Large intestine (tissue), 3 donors: ENCODE measurements around the gene HCFC1R1. TPM values are rescaled to one million over a fixed set of nuclear protein-coding genes. Genes with fewer than 3 reads are reported as not detected.

Experiments
- DNase-seq, 2 donors: peaks; one replicate each; pipeline versions ENCODE4 v3.0.0 to v3.0.0-alpha.2; 2013
- H3K27ac ChIP-seq: one replicate; pipeline ENCODE4 v1.5.1; 2013; ENCODE audit warnings: low read length
- H3K27me3 ChIP-seq: 2 replicates; pipeline ENCODE4 v1.6.1; 2013; ENCODE audit warnings: low read length; ENCODE audit not compliant: control insufficient read depth, insufficient read depth
- H3K36me3 ChIP-seq: 2 replicates; pipeline ENCODE4 v1.6.1; 2013; ENCODE audit warnings: low read length; ENCODE audit not compliant: control insufficient read depth, insufficient read depth
- H3K4me1 ChIP-seq: one replicate; pipeline ENCODE4 v1.6.1; 2013; ENCODE audit warnings: low read length; ENCODE audit not compliant: control insufficient read depth, insufficient read depth
- H3K4me3 ChIP-seq: one replicate; pipeline ENCODE4 v1.5.1; 2013; ENCODE audit warnings: low read length
- H3K9me3 ChIP-seq: one replicate; pipeline ENCODE4 v1.6.1; 2013; ENCODE audit warnings: mild to moderate bottlenecking, low read depth, low read length, moderate library complexity; ENCODE audit not compliant: control insufficient read depth
- WGBS: methylation state at CpG from one replicate; pipeline ENCODE4 v1.1.5; 2013; ENCODE audit warnings: low lambda C conversion rate; ENCODE audit not compliant: insufficient coverage; 5-methylcytosine and 5-hydroxymethylcytosine counted together
- polyA plus RNA-seq: library from polyadenylated mRNA; unstranded; fragments of 120-200 nt; gene quantifications from one replicate; pipeline ENCODE4 v1.2.1, GENCODE V29; 2013

The HCFC1R1 gene
- polyA plus RNA-seq, 1 donor, result 57.8 TPM

DNA sequence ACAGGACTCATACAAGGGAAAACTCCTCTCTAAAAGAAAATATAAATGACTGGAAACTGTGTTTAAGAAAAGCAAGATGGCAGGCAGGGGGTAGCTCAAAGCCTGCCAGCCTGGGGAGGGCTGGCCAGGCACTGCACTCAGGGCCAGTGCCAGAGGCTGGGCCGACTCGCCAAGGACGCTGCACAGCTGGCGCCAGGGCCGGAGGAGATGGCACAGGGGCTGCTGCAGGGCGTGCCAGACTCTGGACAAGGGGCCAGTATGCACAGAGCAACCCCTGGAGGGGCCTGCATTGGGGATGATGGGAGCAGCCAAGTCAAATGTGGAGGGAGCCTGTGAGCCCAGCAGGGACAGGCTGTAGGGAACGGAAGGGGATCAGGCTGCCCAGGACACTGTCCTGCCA, 47.5 kb downstream of the HCFC1R1 start:
- DNase-seq, result no peak
- peaks cover 3% of the 10 kb centered on the region for H3K9me3 ChIP-seq
- peaks cover 5% of the 10 kb centered on the region for H3K4me1 ChIP-seq
- H3K4me3 ChIP-seq, result no peak overlapping the region
- no peak overlapping the region for H3K27ac ChIP-seq
- no CpG with 5 or more reads among the region's 7 CpGs for WGBS
- H3K27me3 ChIP-seq, result no peaks in the 10 kb centered on the region
- H3K36me3 ChIP-seq, result peaks cover 11% of the 10 kb centered on the region

DNA sequence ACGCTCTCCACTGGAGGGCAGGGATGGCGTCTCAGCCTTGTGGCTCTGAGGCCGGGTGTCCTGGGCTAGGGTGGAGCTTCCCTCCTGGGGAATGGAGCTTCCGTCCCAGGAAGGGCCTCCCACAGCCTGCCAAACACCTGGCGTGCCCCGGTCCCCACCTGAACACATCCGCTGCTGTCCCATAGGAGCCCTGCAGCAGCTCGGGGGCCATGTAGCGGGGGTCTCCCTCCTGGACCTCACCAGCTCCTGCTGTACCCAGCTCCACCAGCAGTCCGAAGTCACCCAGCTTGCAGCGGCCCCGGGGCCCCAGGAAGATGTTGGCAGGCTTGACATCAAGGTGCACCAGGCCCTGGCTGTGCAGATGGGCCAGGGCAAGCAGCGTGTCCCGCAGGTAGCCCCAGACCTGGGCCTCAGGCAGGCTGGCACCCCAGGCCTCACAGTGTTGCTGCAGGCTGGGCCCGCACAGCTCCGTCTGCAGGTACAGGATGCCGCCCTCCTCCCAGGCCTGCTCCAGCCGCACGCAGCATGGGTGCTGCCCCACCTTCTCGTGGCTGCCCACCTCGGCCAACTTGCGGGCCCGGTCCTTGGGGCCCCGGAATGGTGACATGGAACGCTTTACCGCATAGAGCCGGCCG, 48.5 kb downstream of the HCFC1R1 start:
- Histone ChIP-seq H3K36me3 (peaks cover 11% of the 10 kb centered on the region), H3K9me3 (peaks cover 3% of the 10 kb centered on the region), H3K27me3 (no peaks in the 10 kb centered on the region), H3K4me1 (peaks cover 6% of the 10 kb centered on the region), H3K27ac (no peak overlapping the region), H3K4me3 (no peak overlapping the region)
- no CpG with 5 or more reads among the region's 28 CpGs for WGBS
- DNase-seq, result no peak

DNA sequence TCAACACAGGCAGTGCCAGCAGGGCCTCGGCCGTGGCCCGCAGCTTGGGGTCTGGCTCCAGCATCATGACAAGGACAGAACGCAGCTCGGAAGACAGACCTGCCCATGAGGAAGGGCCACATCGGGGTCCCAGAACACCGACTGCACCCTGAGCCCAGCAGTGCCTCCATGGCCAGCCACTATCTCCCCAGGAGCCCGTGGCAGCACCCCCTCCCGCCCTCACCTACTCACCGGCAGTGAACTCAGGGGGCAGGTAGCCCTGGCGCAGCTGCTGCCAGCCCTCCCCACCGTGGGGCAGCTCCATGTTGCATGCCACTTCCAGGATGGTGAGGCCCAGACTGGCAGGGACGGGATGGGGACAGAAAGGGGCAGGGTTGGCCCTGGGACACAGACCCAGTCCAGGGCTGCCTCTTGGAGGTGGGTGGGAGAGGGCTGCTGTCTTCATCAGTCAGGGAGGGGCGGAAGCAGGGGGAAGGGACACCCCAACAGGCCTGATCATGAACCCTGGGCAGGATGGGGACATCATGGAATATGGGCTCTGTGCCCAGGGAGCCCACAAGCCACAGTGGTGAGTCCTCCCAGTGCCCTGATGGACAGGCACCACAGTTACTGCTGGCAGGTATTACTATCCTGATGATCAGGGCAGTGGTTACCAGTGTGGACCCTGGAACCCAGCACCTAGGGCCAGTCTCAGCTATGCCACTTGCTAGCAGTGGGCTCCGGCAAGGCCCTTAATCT, 49.3 kb downstream of the HCFC1R1 start:
- H3K36me3 ChIP-seq, result peaks cover 11% of the 10 kb centered on the region
- no CpG with 5 or more reads among the region's 15 CpGs for WGBS
- no peak for DNase-seq

GRCh38 chr16:2973605-2974318, 50.0 kb downstream of the HCFC1R1 start:
- no CpG with 5 or more reads among the region's 17 CpGs for WGBS

More for the DNA sequence above, 49.3 kb downstream of the HCFC1R1 start:
- Histone ChIP-seq H3K27me3 (no peaks in the 10 kb centered on the region), H3K4me1 (peaks cover 8% of the 10 kb centered on the region), H3K4me3 (no peak overlapping the region), H3K27ac (no peak overlapping the region), H3K9me3 (peaks cover 3% of the 10 kb centered on the region)

DNA sequence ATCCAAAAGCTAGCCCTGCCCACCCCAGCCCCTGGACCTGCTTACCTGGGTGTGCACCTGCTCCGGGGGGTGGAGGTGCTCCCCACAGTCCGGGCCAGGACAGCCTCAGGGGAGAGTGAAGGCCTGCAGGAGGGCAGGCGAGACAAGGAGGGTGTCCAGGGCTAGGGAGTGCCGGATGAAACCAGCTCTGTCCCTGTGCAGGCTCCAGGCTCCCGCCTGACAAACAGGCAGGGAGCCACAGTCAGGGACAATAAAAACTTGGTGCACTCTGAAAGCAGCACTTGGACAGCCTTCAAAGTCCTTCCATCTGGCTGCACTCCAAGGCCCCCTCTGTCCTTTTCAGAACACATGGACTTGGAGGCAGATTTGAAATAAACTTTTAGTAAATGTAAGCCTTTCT, 50.6 kb downstream of the HCFC1R1 start:
- Histone ChIP-seq H3K36me3 (peaks cover 11% of the 10 kb centered on the region), H3K9me3 (peaks cover 3% of the 10 kb centered on the region), H3K4me1 (peaks cover 16% of the 10 kb centered on the region), H3K4me3 (no peak overlapping the region), H3K27ac (no peak overlapping the region), H3K27me3 (peaks cover 5% of the 10 kb centered on the region)
- no CpG with 5 or more reads among the region's 5 CpGs for WGBS
- no peak for DNase-seq

More at GRCh38 chr16:2973605-2974318, 50.0 kb downstream of the HCFC1R1 start:
- no peaks in the 10 kb centered on the region for H3K27me3 ChIP-seq
- H3K36me3 ChIP-seq, result peaks cover 11% of the 10 kb centered on the region
- no peak overlapping the region for H3K4me3 ChIP-seq
- H3K9me3 ChIP-seq, result peaks cover 3% of the 10 kb centered on the region
- H3K4me1 ChIP-seq, result peaks cover 9% of the 10 kb centered on the region
- no peak overlapping the region for H3K27ac ChIP-seq
- no peak for DNase-seq

Other genes starting within 250 kb of the HCFC1R1 start
- gene ELOB, start 246.7 kb downstream of the HCFC1R1 start, polyA plus RNA-seq, result 175 TPM
- gene PRSS33, start 236.4 kb downstream of the HCFC1R1 start, polyA plus RNA-seq, result 0.13 TPM
- not detected for gene PRSS41, start 225.5 kb downstream of the HCFC1R1 start, polyA plus RNA-seq
- 0.49 TPM for gene PRSS21, start 206.7 kb downstream of the HCFC1R1 start, polyA plus RNA-seq
- gene ZG16B, start 193.6 kb downstream of the HCFC1R1 start, polyA plus RNA-seq, result 4.3 TPM
- 0.63 TPM for gene PRSS22, start 165.8 kb downstream of the HCFC1R1 start, polyA plus RNA-seq
- gene FLYWCH2, start 140.7 kb downstream of the HCFC1R1 start, polyA plus RNA-seq, result 9.4 TPM
- 22.0 TPM for gene FLYWCH1, start 112.0 kb downstream of the HCFC1R1 start, polyA plus RNA-seq
- 0.66 TPM for gene KREMEN2, start 59.7 kb downstream of the HCFC1R1 start, polyA plus RNA-seq
- gene PAQR4, start 54.6 kb downstream of the HCFC1R1 start, polyA plus RNA-seq, result 16.4 TPM
- gene PKMYT1, start 43.5 kb downstream of the HCFC1R1 start, polyA plus RNA-seq, result 11.0 TPM
- gene CLDN9, start 11.0 kb downstream of the HCFC1R1 start, polyA plus RNA-seq, result 5.2 TPM
- 26.0 TPM for gene CLDN6, start 5.8 kb downstream of the HCFC1R1 start, polyA plus RNA-seq
- 48.4 TPM for gene TNFRSF12A, start 3.6 kb downstream of the HCFC1R1 start, polyA plus RNA-seq
- gene THOC6, start 93 bp upstream of the HCFC1R1 start, polyA plus RNA-seq, result 46.7 TPM
- 14.0 TPM for gene BICDL2, start 13.0 kb upstream of the HCFC1R1 start, polyA plus RNA-seq
- 4.3 TPM for gene MMP25, start 22.6 kb upstream of the HCFC1R1 start, polyA plus RNA-seq
- gene IL32, start 41.7 kb upstream of the HCFC1R1 start, polyA plus RNA-seq, result 174 TPM
- gene ZSCAN10, start 75.4 kb upstream of the HCFC1R1 start, polyA plus RNA-seq, result 0.66 TPM
- 12.8 TPM for gene ZNF205, start 88.6 kb upstream of the HCFC1R1 start, polyA plus RNA-seq
- gene ZNF213, start 111.1 kb upstream of the HCFC1R1 start, polyA plus RNA-seq, result 11.6 TPM
- gene OR1F1, start 164.3 kb upstream of the HCFC1R1 start, polyA plus RNA-seq, result not detected
- 10.8 TPM for gene ZNF200, start 211.2 kb upstream of the HCFC1R1 start, polyA plus RNA-seq
- 0.45 TPM for gene MEFV, start 232.7 kb upstream of the HCFC1R1 start, polyA plus RNA-seq